LNCaP clone FGC (cell line): ENCODE measurements around the gene AEN.
"Not testable (repeated sequence)": the region's sequence is repeated elsewhere in the genome, so short reads cannot be mapped to it uniquely, and the experiment has no call there.

Source experiments
- DNase-seq: peaks from one replicate; pipeline ENCODE4 v3.0.0-alpha.2; 2011; ENCODE audit warnings: low read depth
- H3K4me3 ChIP-seq: 2 replicates; pipeline ENCODE4 v1.5.1; 2011; ENCODE audit warnings: mild to moderate bottlenecking, low read depth, low read length, control low read depth
- TF ChIP-seq, protein P1 (sequence below): IDR thresholded peaks from 2 replicates; pipeline ENCODE4 v1.5.1; 2012; ENCODE audit warnings: mild to moderate bottlenecking; ENCODE audit not compliant: control insufficient read depth, insufficient read depth; ENCODE audit errors: extremely low read depth

The AEN gene

DNA sequence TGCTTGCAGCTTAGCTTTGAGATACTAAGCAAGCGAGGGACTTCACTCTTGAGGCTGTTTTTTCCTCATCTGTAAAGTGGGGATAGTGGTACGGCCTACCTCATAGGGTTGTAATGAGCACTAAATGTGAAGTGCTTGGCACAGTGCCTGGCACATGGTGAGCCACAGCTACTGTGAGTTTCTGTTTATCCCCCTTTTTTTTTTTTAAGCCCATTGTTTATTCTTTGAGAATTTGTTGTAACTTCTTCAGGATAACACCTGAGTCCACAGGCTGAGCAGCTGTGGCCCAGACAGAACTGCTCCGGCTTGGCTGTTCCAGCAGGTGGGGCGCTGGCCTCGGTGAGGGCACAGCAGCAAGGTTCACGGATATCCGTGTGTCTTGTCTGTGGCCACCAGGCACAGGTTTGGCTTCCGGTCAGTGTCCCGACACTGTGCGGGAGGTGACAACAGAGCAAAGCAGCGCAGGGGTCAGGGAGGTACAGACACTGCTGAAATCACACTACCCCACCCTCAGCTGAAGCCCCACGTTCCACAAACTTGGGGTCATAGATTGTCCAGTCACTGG lies 10.4 kb downstream of the AEN start:
- DNase-seq: peak; percentile 63
- H3K4me3 ChIP-seq: no peak overlapping the region
- TF ChIP-seq, protein P1, sequence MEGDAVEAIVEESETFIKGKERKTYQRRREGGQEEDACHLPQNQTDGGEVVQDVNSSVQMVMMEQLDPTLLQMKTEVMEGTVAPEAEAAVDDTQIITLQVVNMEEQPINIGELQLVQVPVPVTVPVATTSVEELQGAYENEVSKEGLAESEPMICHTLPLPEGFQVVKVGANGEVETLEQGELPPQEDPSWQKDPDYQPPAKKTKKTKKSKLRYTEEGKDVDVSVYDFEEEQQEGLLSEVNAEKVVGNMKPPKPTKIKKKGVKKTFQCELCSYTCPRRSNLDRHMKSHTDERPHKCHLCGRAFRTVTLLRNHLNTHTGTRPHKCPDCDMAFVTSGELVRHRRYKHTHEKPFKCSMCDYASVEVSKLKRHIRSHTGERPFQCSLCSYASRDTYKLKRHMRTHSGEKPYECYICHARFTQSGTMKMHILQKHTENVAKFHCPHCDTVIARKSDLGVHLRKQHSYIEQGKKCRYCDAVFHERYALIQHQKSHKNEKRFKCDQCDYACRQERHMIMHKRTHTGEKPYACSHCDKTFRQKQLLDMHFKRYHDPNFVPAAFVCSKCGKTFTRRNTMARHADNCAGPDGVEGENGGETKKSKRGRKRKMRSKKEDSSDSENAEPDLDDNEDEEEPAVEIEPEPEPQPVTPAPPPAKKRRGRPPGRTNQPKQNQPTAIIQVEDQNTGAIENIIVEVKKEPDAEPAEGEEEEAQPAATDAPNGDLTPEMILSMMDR: peak; percentile 29

DNA sequence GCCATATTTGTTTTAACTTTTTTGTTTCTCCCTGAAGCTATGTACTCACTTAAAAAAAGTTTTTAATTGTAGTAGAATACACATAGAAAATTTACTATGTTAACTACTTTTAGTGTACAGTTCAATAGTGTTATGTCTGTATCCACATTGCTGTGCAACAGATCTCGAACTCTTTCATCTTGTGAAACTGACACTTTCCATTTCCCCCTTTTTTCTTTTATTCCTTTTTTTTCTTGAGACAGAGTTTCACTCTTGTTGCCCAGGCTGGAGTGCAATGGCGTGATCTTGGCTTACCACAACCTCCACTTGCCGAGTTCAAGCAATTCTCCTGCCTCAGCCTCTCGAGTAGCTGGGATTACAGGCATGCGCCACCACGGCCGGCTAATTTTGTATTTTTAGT lies 11.7 kb downstream of the AEN start:
- DNase-seq, H3K4me3 ChIP-seq: not testable (repeated sequence)

DNA sequence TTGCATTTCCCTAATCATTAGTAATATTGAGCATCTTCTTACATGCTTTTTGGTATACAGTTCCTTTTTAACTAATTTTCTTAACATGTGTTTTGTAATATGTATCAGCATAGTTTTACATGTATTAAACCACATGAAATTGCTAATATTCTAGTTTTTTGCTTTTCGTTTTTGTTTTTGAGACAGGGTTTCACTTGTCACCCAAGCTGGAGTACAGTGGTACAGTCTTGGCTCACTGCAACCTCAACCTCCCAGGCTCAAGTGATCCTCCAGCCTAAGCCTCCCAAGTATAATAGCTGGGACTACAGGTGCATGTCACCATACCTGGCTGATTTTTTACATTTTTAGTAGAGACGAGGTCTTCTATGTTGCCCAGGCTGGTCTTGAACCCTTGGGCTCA lies 13.3 kb downstream of the AEN start:
- H3K4me3 ChIP-seq: no peak overlapping the region
- TF ChIP-seq, protein P1: no peak
- no peak for DNase-seq

DNA sequence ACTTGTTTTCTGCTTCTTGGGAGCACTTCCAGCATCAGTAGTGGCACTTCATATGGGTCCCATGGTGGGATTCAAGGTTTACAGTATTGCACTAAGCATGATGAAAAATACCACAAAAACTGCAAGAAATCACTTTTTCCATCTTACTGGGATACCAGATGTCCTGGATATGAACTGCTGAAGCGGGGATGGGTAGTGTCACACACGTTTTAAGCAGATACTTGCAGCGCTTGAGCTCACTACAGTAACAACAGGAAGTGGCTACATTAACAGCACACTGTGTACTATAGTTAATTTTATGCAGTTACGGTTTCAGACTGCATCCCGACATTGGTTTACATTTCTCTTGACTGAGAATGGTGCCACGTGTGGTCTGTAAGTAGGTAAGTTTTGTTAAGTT lies 14.2 kb downstream of the AEN start:
- H3K4me3 ChIP-seq: no peak overlapping the region
- TF ChIP-seq, protein P1: no peak
- DNase-seq: no peak

DNA sequence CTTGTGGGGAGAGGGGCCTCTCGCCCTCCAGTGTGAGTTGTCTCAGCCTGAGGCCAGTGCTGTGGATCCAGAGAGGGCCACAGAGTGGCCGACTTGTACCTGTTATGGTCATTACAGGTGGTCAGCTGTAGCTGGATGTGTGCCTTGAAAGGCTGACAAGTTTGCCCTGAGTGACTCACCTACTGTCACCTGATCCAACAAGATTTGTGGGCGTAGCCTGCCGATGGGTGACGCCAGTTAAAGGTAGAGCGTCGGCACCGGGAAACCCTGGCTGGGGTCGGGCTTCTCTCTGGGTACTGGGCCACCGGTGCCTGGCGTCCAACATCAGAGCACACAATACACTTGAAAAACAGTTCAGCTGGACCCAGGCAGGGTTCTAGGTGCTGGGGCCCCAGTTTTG lies 14.9 kb downstream of the AEN start:
- H3K4me3 ChIP-seq: no peak overlapping the region
- TF ChIP-seq, protein P1: no peak
- DNase-seq: peak; percentile 85

DNA sequence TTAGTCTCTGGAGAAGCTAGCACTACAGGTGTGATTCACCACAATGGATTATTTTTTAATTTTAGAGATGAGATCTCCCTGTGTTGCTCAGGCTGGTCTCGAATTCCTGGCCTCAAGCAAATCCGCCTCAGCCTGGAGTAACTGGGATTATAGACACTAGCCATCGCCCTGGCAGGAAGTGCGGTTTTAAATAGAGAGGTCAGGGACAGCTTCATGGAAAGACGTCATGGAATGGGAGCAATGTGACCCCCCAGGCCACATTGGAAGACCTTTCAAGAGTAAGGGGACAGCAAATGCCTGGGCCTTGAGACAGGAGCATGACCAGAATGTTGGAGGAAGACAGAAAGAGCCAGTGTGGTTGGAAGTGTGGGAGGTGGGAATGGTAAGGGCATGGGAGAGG lies 15.5 kb downstream of the AEN start:
- no peak overlapping the region for H3K4me3 ChIP-seq
- TF ChIP-seq, protein P1: no peak
- no peak for DNase-seq

DNA sequence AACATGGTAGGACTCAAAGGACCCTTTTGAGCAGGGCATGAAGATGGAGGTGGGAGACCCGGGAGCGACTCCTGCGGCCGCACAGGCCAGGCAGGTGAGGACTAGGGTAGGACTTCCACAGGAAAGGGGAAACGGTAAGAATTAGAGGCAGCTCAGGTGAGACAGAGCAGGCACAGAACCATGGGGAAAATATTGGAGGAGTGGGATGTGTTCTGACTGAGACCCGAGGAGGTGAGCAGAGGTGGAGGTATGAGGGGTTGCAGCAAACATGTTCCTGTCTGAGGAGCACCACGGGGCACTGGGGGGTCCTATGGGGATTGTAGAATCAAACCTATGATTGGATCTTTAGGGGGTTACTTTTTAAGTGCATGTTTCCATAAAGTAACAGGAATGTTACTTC lies 16.3 kb downstream of the AEN start:
- no peak for DNase-seq
- TF ChIP-seq, protein P1: no peak
- no peak overlapping the region for H3K4me3 ChIP-seq
